ENCODE data around the gene PITPNM3. TPM values are rescaled to one million over a fixed set of nuclear protein-coding genes. Genes with fewer than 3 reads are reported as not detected.
A peak's percentile ranks its signal among the peaks of the same experiment; 100 is the strongest.

Gene PITPNM3
- total RNA-seq, 3 donors from 2014 or later: 12.2 to 15.9 (median 15.6) TPM

DNA sequence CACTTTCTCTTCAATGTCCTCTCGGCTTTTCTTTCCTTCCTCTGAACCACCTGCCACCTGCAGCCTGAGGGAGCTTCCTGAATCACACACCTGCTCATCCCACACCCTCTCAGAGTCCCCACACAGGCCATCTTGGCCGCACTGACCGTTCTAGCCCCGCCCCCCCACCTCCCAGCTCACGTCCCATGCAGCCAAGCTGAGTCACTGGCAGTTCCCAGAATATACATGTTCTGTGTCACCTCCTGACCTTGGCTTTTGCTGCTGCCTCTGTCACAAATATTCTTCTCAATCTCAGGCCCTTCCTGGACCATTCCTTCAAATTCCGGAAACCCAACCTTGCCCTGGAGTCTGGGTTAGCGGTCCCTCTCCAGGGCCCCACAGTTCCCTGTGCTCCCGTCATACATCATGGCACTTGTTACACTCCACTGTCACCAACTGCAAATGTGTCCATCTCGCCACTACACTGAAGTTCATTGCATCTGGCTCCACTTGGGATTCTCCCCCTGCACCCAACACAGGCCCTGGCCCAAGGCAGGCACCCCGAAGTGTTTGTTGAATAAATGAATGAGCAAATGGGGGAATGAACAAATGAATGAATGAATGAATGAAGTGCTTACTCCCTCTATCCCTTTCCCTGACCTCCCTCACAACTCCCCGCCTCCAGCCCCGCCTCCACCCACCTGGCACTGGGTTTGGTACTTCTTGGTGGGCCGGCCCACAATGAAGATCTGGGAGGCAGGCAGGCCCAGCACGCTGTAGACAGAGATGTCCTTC lies 99.3 kb downstream of the PITPNM3 start:
- no peak for TF ChIP-seq CTCF (IDR thresholded peaks at IDR 0.05)
- intact Hi-C loops (cut with DNase I, micrococcal nuclease): no loop called here
- DNase-seq (peak; percentile 35 to 80 (median 65)), ATAC-seq (peak; percentile 75)
- H3K4me1 ChIP-seq (ENCODE audit: low read depth): peaks cover 11% of the 10 kb centered on the region
- H3K36me3 ChIP-seq (ENCODE audit: low read depth): no peaks in the 10 kb centered on the region
- H3K9me3 ChIP-seq: no peaks in the 10 kb centered on the region
- H3K4me3 ChIP-seq: no peak overlapping the region

DNA sequence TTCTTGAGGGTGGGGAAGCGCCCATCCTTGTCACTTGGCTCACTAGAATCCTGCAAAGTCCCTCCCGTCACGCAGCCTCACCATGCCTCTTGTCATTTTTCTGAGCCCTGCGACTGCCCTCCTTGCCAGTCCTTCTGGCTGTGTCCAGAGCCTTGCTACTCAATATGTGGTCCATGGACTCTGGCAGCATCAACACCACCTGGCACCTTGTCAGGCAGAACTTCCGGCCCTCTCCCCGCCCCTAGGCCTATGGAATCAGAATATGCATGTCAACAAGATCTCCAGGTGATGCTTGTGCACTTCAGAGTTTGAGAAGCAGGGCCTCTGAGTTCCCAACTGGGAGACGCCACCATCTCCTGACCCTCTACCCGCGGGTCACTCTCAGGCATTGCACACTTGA lies 100.0 kb downstream of the PITPNM3 start:
- DNase-seq (peak in 2 of 3 donors; percentile 30 to 59), ATAC-seq (peak; percentile 12)
- intact Hi-C loops (cut with DNase I, micrococcal nuclease): no loop called here
- TF ChIP-seq CTCF (IDR thresholded peaks at IDR 0.05): no peak
- H3K36me3 ChIP-seq (ENCODE audit: low read depth): no peaks in the 10 kb centered on the region
- no peak overlapping the region for H3K4me3 ChIP-seq
- no peaks in the 10 kb centered on the region for H3K9me3 ChIP-seq
- H3K4me1 ChIP-seq (ENCODE audit: low read depth): peaks cover 11% of the 10 kb centered on the region

GRCh38 chr17:6455321-6455705 lies 101.0 kb downstream of the PITPNM3 start:
- ATAC-seq (peak; percentile 80), DNase-seq (peak; percentile 56 to 87 (median 82))
- intact Hi-C loops (cut with DNase I, micrococcal nuclease): no loop called here
- H3K4me1 ChIP-seq (ENCODE audit: low read depth): peaks cover 11% of the 10 kb centered on the region
- TF ChIP-seq CTCF (IDR thresholded peaks at IDR 0.05): no peak
- no peak overlapping the region for H3K4me3 ChIP-seq
- no peaks in the 10 kb centered on the region for H3K9me3 ChIP-seq
- H3K36me3 ChIP-seq (ENCODE audit: low read depth): no peaks in the 10 kb centered on the region

GRCh38 chr17:6454495-6455320 lies 101.6 kb downstream of the PITPNM3 start:
- Histone ChIP-seq H3K9me3 (no peaks in the 10 kb centered on the region), H3K4me1 (ENCODE audit: low read depth) (peaks cover 11% of the 10 kb centered on the region), H3K4me3 (no peak overlapping the region), H3K36me3 (ENCODE audit: low read depth) (no peaks in the 10 kb centered on the region)
- ATAC-seq (no peak), DNase-seq (no peak)
- TF ChIP-seq CTCF (IDR thresholded peaks at IDR 0.05): no peak
- intact Hi-C loops (cut with DNase I, micrococcal nuclease): no loop called here

DNA sequence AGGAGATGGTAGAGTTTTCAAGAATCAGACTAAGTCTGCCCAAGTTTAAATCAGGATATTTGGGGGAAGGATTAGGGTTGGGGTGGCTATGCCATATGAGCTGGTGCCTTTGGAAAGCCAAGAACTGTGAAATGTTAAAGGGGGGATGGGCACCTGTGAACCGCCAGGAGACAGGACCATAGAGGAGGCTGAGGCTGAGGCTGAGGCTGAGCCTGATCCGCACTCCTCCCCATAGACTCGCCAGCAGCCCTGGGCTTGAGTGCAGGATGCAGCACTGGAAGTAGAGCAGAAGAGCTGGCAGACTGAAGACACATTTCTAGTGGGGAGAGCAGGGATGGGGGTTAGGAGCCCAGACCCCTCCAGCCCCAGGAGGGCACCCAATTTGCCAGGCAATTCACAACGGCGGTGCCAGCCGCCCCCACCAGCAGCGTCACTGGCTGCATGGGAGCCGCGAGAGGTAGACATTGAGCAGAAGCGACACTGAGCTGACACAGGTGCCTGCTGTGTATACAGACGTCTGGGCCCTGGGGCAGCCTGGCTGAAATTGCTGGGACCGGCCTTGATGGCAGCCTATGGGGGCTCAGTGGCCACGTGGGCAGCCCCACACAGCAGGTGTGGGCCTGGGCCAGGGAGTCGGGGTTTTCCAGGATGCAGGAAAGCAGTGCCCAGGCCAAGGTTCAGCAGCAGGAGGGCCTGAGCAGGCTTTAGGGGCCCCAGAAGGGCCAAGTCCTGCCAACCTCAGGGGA lies 102.9 kb downstream of the PITPNM3 start:
- H3K4me1 ChIP-seq (ENCODE audit: low read depth): peaks cover 11% of the 10 kb centered on the region
- H3K9me3 ChIP-seq: no peaks in the 10 kb centered on the region
- no peaks in the 10 kb centered on the region for H3K36me3 ChIP-seq (ENCODE audit: low read depth)
- H3K4me3 ChIP-seq: no peak overlapping the region
- no peak for DNase-seq
- no peak for ATAC-seq
- intact Hi-C loops (cut with DNase I, micrococcal nuclease): no loop called here
- TF ChIP-seq CTCF (IDR thresholded peaks at IDR 0.05): no peak
